NCI-H187 treated with DMSO at 0.1 percent for 48 hours (cell line): ENCODE data around the gene DLGAP1.

Source experiments
- DNase-seq: peaks from one replicate; lab custom pipeline; 2025; lab: John Stamatoyannopoulos, UW

The DLGAP1 gene

DNA sequence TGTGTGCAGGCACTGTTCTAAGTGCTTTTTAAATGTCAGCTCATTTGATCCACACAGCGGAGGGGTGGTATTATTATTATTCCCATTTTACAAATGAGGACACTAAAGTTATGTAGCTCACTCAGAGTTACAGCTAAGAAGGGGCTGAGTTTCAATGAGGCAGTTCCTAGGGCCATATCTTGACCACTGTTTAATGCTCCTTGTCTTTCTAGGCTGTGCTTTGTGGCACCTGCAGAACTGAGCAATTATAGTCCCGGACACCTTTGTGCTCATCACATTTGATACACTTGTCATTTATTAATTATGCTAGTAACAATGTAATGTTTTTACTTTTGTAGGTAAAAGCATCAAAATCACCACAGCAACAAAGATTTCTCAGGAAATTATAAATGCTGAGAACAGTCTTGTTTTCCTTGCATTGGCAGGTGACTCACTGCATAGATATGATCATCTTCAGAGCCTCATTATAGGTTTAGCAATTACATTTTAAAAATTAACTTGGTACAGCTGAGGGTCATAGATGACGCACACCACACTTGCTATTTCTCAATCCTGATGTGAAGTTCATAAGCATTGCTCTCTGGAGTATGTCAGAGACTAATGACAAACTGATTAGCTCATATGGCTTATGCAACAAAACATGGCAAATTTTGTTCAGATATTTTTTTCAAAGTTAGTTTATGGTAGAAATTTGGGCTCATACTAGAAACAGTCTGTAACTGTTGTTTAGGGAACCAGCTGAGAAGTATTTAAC, 638.3 kb downstream of the DLGAP1 start:
- DNase-seq: no peak

DNA sequence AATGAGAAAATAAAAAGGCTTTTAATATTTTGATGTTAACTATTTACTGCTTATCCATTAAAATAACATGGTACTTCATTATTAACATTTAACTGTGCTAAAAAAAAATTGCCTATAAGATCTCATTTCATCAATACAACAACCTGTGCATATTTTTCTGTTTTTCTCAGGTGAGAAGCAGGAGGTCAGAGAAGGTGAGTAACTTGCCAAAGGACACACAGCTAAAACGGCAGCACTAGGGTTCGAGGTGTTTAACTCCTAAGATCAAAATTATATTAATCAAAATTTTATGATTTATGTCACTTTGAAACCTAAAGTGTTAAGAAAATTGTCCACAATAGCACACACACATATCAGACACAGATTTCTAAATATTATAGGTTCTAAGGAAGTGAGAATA, 639.1 kb downstream of the DLGAP1 start:
- no peak for DNase-seq

DNA sequence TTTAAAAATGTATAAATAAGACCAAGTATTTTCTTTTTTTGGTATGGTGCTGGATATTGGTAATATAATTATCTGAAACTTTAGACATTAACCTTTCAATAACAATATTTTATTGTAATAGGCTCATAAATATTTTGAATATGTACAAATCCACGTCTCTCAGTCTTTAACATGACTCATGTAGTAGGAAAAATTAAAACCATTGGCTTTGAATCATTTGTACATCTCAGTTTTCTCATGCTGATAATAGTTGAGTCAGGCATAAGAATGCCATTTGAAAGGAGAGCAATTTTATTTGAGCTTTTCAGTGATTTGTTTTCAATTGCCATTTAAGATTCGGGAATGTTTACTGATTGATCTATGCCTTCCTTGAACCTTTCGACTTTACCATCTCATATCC, 640.3 kb downstream of the DLGAP1 start:
- DNase-seq: no peak

DNA sequence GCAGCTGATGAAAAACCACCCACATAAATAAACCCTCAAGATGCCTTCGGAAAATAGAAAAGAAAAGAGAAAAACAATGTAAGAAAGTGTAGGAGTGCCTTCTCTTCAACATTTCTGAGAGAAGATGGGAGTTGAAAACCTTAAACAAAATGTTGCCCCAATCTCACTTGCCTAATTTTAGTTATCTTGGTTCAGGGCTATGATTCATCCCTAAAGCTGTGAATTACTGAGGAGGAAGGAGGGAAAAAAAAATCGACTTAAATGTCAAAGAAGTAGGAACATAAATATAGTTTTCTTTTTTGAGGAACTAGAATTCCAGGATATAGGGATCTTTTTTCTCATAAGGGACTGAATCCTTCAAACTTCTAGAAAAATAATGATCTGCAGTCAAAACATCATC, 644.8 kb downstream of the DLGAP1 start:
- no peak for DNase-seq

DNA sequence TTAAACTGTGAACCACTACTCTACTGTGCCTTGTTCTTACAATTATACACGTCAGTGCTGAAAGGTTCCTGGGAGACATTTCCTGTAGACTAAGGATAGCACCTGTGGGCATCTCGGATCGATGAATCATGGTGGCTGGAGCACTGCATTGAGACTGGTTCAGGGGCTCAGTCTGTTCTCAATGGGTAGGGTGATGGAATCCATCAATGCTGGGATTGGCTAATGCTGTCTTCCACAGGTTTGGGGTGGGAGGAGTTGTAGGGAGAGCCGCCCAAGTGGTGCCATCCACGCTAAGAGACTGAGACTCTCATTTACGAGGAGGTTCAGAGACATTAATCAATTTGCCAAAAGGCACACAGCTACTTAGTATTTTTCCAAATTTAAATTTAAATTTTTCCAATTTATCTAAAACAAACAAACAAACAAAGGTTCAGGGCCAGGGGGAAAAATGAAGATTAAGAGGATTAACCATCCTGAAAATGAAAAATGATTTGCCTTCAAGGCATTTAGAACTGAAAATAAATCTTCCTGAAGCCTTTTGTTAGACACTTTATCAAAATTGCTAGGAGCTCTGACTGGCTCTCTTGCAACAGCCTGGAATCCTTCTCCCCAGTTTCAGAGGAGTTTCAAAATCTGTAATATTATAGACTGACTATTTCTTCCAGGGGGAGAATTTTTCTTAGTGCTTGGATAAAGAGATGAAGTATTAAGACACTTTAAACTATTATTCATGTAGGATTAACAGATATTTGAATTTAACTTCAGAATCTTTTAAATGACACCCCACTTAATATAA, 645.9 kb downstream of the DLGAP1 start:
- no peak for DNase-seq

DNA sequence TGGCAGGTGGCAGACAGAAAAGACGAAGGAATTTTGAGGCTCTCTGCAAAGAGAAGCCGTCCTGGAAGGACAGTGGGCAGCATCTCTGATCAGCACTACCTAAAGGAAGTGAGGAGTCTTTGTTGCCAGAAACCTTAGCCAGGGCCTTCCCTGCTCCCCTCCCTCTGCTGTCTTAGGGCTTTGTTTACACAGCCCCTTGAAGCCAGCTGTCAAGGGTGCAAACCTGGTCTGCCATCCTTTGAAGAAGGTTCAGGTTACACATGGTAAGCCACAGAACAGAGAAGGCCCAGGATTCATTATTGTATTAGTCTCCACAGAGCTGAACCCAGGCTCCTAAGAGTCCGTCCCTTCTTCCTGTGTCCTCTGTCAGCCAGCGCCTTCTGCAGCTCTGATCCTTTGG, 648.5 kb downstream of the DLGAP1 start:
- DNase-seq: peak; percentile 48

DNA sequence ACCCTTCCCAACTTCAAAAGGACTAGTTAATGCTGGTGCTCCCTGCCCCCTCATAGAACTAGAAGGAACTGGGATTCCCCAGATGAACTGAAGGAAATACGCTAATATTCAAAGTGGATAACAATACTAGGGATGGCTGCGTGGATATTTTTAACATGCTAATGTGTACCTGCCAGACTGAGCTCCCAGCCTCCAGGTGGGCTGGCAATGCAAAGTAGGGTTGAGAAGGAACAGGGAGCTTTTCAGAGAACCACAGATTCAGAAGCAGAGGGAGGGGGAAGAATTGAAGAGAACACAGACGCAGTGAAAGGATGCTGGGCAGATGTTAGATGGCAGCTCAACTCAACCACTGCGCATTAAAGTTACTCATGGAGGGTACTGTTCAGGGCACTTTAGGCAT, 650.8 kb downstream of the DLGAP1 start:
- DNase-seq: no peak

DNA sequence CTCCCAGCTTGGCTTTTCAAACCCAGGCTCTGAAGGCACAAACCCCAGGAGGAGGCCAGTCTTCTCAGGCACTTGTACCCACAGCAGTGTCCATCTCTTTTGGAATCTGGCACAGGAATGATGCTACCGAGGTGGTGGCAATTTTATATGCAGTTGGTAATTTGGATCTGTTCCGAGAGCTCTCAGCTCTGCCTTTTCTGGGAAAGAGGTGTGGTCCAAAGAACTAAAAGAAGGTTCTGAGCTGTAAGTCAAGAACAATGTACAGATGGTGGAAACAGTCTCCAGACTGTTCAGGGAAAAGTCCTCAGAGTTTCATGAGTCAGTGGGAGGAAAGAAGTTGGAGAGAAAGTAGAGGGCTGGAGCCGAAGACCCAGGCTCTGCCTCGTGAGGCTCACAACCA, 651.8 kb downstream of the DLGAP1 start:
- no peak for DNase-seq

DNA sequence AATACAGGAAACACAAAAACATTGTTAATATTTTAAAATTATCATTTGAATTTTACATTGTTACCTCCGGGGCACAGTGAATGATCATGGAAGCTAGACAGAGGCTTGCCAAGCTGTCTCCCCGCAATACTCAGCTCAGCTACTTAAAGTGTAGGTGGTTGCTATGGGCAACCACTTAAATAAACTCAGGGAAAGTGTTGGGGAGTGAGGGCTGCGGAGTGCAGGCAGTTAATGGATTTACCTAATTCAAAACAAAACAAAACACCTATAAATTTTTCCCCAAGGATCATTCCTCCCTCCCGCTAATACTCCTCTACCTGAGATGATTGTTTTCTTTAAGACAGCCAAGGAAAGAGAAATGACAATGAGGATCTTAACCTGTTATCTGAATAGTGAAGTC, 655.6 kb downstream of the DLGAP1 start:
- DNase-seq: peak; percentile 7

DNA sequence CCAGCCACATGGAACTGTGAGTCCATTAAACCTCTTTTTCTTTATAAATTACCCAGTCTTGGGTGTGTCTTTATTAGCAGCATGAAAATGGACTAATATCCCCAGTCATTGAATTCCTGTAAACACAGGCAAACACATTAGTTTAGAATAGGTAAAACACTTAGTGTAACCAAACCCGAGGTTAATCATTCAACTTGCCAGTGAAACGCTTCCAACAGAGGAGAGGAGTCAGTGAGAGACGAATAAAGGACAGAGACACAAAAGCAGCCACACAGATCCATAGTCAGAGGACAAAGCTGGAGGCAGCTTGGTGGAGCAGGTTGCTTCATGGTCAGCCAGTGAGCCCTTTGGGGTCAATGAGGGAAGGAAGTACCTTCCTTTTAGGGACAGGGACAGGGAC, 657.1 kb downstream of the DLGAP1 start:
- DNase-seq: no peak

DNA sequence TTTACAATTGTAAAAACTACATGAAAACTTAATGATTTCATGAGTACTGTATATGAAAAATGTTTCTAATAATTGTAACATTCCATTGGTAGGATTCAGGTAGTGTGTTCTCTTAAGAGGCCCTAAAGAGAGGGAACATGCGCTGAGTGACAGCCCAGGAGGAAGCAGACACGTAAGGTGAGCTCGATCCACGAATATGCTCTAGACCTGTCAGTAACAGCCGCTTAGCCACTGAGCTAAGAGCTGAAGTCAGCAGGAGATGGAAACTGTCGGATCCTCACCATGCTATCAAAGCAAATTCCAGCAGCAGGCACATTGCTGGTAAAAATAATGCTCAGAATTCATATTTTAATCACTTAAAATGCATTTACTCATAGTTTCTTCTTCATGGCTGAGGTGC, 658.7 kb downstream of the DLGAP1 start:
- DNase-seq: no peak

DNA sequence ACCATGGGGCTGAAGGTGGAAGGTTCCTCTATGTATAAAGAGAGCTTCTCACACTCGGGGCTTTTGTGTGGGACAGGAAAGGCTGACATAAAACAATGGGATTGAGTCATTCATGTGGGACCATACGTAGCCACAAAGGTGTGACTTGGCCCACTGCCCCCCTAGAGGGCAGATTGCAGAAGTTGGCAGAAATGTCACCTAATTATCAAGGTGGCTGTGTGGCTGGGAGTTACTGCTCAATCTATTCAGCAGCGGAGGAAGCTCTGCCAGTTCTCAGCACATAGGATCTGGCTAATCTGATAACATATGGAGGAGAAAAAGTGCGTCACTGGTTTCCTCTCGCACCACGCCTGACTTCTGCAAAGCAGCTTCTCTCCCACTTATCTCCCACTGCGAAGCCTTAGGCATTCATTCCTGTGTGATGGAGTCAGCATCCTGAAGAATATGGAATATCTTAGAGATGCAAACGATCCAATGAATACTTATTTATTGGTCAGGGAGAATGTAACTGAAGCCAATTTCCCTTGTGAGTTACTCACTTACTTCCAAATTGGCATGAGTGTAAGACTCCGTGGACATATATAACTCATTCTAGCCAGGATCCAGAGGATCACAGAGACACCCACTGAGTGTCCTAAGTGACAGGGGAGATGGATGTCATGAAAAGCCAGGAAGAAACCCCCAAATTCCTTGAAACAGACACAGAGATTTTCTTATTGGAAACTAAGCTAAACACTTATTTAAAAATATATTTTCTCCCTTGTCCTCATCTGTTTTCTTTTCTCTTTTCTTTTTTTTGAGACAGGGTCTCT, 660.4 kb downstream of the DLGAP1 start:
- no peak for DNase-seq

DNA sequence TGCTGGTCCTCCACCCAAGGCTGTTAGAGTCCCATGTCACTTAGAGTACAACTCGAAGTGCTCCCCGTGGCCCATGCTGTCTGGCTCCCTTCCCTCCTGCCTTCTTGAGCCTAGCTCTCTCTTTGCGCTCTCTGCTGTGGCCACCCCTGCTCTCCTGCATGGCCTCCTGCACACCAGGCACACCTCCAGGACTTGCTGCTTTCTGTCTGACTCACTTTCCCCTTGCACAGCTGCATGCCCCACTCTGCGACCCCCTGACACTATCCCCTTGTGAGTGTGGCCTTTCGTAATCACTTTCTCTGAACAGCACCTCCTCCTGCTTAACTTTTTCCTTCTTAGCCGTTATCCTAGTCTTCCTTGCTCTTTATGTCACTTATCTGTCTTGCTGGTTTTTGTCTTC, 661.6 kb downstream of the DLGAP1 start:
- DNase-seq: no peak

DNA sequence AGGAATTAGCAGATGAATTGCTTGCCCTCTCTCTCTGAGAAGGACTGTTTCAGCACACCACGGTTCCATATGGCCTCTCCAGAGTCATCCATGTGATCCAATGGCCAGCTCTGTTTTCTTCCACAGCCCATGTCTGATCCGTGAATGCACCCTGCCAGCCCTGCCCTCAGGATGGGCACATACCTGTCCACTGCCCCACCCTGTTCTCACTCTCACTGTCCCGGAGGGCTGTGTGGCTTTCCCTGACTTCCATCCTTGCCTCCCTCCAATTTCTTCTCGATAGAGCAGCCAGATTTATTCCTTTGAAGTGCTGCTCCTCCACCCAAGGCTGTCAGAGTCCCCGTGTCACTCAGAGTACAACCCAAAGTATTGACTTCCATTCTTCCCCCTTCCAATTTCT, 662.0 kb downstream of the DLGAP1 start:
- DNase-seq: no peak

DNA sequence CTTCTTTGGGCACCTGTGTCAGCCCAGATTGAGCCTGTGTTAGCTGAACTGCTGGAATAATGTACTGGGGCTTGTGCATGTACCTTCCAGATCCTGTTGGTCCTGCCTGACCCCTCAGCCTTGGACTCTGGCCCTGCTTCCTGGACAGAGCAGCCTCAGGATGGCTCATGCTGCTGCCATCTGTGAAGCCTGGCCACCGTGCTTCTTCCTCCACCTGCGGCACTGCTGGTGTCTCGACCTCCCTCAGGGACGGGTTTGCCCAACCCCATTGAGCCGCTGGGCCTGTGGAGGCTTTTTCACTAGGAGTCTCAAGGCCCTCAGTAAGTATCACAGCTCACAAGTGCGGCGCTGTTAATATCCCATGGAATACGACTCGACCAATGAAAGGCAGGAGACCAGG, 662.4 kb downstream of the DLGAP1 start:
- DNase-seq: no peak

DNA sequence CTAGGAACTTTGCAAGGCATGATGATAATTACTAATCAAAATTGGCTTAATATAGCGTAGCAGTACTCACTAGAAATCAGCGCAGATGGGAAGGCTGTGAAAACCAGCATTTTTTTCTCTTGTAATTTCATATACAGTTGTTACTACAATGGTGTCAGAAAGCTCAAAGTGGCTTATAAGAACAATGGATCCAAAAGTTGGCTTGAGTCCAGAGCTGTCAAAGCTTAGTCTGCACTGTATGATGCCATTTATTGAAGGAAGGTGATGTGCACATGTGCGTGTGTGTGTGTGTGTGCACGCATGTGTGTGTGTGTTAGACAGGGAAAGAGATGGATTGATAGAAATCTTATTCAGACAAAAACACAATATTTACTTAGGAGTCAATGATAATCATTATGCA, 663.9 kb downstream of the DLGAP1 start:
- peak; percentile 7 for DNase-seq

DNA sequence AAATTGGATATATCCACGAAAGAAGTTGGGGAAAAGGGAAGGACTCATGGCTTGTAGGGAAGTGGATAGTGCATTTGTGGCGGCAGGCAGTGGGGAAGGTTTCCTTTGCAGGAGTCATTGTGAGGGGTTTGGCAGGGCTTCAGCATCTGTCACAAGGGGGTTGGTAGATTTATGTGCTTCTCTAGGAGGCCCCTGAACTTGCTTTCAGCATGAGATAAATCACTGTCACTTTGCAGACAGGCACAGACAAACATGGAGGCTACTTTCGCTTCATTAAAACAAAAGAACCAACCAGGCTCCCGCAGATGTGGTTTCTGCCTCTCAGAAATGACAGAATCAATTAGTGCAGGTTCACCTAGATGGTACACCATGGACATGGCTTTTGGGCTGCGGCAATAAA, 664.4 kb downstream of the DLGAP1 start:
- peak; percentile 71 for DNase-seq

DNA sequence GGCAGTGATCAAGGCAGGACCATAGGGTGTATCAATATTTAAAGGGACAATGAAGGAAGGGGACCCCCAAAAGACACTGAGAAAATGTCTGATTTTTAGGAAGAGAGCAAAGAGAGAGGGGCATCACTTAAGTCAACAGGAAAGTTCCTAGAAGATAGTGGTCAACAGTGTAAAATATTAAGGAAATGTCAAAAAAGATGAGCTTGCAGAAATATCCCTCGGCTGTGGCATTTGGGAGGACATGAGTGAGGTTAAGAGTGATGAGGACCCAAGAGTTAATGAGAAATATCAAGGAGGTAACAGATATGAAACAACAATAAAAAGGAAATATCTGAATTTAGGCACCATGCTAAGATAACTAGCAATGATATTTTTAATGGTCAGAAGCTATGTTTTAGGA, 665.6 kb downstream of the DLGAP1 start:
- no peak for DNase-seq

DNA sequence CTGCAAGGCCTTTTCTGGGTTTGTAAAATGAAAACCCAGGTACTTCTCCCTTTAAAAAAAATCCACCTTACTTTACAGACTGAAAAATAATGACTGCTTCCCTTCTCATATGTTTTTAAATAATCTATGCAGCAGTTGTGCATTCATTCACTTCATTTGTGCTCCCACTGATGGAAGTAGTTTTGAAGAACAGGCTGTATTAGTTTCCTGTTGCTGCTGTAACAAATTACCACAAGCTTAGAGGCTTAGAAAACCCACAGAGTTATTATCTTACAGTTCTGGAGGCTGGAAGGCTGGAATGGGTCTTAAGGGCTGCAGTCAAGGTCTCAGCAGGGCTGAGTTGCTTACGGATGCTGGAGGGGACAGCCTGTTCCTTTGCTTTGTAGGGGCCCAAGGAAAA, 670.2 kb downstream of the DLGAP1 start:
- DNase-seq: no peak

DNA sequence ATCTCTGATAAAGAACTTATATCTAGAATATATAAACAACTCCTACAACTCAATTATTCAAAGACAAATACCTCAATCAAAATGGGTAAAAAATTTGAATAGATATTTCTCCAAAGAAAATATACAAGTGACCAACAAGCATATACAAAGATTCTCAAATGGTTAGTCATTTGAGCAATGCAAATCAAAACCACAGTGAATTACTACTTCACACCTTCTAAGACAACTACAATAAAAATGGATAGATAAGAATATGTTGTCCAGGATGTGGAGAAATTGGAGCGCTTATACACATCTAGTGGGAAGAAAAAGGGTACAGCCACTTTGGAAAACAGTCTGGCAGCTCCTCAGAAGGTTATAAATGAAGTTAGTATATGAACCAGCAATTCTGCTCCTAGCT, 672.2 kb downstream of the DLGAP1 start:
- DNase-seq: no peak

DNA sequence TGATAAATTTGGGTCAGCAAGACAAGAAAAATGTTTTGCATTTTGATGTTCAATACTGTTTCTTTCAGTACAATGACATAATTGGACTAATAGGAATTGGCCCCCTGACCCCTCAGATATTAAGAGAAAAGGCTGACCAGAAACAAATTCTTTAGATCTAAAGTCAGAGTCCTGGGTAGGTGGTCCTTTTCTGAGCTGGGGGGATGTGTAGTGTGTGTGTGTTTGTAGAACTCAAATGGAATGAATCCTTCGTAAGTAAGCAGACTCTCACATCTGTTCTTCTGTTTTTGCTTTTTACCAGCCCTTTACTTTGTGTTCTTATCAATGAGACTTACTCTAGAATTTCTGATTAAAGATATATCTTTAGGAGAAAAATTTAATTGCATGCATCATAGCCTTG, 677.4 kb downstream of the DLGAP1 start:
- DNase-seq: no peak

DNA sequence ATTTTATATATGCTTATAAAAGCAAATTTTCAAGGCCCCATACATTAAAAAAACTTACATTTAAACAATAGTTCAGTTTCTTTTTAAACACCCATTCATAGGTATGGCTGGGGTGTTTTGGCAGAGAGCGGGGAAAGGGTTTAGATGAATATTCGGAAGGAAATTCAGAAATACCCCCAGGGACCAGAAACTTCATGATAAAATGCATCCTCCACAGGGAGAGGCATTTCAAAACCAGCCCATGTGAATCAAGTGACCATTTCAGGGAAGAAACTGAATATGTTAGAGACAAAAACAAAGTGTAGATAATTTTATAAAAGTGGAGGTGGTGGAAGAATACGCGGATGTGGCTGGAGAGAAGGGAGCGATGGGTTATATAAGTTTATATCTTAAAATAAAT, 678.0 kb downstream of the DLGAP1 start:
- DNase-seq: no peak

DNA sequence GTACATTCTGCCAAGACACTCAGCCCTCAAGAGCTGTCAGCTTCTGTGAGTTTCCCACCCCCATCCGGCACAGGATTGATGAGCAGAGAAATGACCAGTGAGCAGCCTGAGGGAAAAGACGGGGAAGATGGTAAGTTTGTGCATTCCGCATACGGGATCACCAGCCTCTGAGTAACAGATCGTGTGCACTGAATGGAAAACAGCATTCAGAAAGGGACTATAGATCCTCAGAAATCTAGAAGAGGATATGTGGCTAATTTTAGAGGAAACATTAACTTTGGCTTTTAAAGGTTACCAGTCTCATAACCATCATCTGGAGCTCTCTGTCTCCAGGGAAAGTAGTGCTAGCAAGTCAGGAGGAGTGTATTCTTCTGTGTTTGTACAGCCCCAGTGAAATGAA, 679.1 kb downstream of the DLGAP1 start:
- no peak for DNase-seq
